GM19372 (cell line): Measurements from ENCODE around the gene ATP10B.

Experiments used
- ATAC-seq: cut with Tn5 transposase; IDR thresholded peaks from one replicate; pipeline ENCODE4 v1.9.1; 2021; ENCODE audit warnings: mild to moderate bottlenecking, low read depth, moderate library complexity; ENCODE audit not compliant: unreplicated experiment

The ATP10B gene

DNA sequence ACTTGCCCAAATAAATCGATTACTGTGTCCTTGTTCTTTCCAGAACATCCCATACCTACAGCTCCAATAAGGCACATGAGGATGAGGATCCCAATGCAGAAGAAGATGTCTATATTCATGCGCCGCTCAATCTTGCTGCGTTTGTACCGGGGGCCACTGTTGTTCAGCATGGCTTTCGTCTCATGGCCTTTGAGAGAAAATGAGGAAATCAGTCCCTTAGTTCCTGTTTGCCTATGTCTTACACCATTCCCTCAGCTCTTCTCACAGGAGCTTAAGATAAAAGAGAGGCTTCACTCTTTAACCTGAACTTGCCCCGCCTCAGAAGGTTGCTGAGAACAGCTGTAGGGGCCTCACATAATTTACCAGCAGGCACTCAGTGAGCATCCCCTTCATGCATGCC lies 211.6 kb downstream of the ATP10B start:
- ATAC-seq: no peak

DNA sequence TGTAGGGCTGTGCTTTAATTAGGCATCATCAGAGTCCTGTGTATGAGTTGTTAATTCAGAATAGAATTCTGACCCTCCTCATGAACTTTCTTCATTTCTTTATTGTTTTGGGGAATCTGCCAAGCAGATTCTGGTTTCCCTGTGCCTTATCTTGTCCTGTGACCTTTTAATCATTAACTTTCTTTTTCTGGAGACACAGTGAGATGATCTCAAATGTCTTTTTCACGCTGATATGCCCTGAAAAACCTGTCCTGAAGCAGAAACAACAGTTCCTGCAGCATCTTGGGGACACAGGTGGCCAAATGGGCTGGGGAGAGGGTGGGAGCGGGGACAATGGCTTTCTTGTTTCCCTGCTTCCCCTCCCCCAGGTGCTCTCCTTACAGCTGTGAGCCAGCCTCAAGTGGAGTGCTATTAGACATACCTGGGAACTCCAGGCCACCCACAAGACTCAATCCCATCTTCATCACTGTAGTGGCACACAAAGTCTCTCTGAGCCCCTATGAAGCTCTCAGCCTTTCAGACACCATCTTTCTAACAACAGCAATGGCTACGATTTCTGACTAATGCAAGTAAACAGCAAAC lies 213.8 kb downstream of the ATP10B start:
- ATAC-seq: no peak

DNA sequence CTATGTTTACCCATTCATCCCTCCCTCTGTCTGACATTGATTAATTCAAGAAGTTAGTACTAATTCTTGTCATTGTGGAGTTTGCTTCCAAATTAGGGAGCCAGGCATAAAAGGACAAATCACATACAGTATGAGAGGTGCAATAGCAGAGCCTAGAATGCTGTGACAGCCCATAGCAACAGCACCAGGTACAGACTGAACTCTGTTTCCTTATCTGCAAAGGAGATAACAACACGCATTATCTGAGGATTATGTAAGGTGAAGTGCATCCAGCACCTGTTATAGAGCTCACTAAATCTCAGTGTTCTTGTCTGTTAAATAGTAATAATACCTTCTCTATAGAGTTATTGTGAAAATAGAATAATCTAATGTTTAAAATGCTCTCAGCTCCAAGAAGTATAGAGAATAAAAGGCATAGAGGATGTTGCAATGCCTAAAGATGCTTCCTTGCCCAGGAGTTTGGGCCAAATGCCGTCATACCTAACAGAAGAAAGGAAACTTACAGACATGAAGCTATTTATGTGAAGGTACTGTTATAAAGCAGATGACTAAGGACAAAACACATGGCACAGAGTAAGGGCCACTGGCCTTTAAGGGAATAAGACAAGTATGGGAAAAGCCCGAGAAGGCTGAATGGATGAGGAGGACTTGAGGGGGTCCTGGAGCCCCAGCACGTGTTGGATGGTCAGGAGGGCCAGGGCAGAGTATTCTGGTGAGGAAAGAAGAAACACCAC lies 214.5 kb downstream of the ATP10B start:
- ATAC-seq: no peak

DNA sequence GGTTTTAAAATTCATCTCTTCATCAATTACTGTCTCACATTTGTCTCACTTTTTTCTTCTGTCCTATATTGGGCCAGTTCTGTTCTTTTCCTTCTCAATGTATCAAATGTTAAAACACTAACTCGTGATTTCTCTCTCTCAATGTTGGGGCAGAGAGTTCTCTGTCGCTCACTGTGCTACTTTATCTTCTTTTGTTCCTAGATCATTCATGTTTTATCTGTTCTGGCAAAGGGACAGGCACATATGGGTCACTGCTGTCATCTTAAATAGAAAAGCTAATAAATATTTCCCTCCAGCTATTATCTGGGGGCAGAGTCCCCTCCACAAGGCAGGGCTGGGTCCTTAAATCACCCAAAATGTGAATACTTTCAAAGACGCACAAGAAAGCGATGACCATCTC lies 216.3 kb downstream of the ATP10B start:
- ATAC-seq: no peak

DNA sequence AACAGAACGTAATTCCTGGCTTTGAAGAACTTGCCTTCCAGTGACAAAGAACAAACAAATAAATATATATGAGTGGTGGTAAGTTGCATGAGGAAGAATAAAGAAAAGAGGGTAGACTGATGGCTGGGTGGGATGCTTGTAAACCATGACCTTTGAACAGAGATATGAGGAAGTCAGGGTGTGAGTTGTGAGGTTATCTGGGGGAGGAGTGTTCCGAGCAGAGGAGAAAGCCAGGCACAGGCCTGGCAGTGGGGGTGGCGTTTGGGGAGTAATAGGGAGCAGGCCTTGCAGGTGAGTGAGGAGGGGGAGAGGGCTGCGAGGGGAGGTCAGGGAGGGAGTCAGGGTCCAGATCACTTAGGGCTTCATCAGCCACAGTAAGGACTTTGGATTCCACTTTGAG lies 217.0 kb downstream of the ATP10B start:
- no peak for ATAC-seq

DNA sequence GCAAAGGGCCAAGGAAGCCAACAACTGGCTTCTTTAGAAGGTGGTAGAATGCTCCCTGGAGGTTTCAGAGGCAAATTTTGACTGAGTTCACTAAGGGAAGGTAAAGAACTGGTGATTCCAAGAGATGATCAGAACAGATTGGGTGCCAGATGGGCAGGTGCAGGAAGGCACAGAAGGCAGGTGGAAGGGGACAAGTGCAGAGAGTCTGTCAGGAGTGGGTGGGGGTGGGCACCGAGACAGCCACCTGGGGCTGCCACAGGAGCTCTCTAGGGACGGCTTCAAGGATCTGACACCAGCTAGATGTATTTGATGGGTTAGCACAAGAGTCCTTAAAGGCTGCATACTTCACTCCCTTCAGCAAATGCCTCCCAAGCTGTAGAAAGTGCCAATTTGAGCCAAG lies 223.0 kb downstream of the ATP10B start:
- ATAC-seq: no peak

DNA sequence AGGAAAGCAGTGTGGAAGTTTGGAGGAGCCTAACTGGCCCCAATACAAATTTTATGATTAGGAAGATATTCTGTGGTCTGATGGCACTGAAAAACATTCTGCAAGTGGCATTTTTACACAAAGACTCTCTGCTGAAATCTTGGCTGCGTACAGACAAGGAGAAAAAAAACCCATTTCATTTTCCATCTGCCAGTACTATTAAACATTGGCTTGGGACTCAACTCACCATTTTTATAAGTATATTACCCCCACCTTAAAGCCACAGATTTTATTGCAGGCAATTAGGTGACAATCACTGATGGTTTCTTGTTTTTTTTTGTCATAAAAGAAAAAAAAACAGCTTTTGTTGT lies 223.4 kb downstream of the ATP10B start:
- ATAC-seq: no peak

DNA sequence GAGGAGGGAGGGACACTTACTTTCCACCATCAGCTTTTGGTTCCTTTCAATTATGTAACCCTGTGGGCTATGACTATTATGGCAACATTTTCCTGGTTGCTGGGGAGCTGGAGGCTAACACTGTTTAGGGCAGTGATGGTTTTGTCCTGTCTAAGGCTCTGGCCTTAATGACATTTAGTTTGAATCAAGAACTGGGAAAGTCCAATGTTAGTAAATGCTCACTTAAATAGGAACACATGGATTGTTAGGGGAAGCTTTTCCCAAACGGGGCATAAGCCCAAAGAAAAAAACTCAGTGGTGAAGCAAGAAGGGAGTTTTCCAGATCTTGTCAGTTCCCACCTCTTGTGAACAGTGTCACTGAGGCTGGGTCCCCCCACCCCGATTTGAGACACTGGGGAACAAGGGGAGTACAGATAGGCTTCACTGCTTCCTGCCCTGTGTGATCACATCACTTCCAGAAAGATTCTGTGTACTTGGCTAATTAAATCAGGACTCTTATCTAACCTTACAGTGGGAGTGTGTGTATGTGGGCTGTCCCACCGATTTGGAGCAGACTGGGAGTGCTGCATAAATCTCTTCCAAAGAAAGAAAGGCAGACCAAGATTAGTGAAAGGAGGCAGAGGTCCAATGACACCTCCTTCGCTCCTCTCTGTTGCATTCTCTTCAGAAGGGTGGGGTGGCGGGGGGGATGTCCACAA lies 223.9 kb downstream of the ATP10B start:
- ATAC-seq: no peak

DNA sequence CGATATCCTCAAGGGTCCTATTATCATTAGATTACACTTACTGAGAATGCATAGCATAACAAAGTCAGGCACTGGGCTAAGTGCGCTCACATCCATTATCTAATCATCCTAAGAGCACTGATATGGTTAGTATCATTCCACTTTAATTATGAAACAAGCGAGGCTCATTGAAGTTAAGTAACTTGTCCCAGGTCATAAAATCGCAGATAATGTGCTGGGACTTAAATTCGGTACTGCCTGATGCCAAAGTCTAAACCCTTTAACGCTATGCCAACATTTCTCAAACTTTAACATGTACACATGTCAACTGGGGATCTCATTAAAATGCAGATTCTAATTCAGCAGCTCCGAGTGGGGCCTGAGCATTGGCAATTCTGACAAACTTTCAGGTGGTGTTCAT lies 225.7 kb downstream of the ATP10B start:
- no peak for ATAC-seq

DNA sequence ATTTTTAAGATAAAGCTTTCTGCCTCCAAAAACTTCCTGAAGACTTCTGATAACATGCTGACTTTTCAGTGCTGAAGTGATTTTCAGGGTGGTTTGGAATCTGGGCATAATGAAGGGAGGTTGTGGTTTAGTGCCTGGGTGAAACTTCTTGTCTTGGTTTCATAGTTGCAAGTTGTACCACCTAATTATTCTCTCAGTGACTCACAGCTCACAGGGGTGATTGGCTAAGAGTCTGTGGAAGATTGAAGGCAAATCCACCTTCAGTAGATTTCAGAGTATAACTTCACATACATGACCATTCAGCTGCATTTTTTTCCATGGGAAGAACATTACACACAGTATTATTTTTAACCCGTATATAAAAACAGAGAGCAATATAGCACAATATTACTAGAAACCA lies 230.5 kb downstream of the ATP10B start:
- no peak for ATAC-seq

DNA sequence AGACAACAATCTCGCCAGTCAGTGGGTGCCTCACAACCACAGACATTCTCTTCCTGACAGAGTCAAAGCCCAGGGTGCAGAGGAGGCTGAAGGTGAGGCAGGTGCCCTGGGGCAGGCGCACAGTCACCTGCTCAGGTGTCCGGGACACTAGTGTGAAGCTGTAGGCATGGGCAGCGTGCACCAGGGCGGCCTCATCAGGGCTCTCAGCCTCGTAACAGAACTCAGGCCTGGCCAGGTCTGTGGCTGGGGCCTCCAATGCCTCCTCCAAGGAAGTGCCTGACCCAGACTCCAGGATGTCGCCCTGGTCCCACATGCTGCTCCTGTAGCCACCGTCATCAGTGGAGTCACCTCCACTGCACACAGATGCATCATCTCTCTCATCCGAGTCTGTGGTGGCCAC lies 231.6 kb downstream of the ATP10B start:
- ATAC-seq: no peak

DNA sequence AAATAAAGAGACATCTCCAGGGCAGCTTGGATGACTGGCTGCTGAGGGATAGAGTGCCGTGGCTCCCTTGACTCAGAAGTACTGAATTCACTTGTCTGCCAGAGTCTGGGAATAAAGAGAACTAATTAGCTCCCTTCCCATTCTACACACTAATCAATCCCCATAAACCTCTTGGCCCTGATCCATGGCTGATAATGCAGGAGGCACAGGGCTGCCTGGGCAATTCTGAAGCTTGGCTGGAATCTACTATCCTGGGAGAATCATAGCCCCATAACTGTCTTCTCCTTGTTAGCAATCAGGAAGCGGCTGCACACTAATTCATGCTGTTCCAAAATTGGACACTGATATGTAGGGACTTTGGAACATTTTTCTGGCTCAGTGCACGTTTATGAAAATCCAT lies 232.6 kb downstream of the ATP10B start:
- ATAC-seq: no peak

DNA sequence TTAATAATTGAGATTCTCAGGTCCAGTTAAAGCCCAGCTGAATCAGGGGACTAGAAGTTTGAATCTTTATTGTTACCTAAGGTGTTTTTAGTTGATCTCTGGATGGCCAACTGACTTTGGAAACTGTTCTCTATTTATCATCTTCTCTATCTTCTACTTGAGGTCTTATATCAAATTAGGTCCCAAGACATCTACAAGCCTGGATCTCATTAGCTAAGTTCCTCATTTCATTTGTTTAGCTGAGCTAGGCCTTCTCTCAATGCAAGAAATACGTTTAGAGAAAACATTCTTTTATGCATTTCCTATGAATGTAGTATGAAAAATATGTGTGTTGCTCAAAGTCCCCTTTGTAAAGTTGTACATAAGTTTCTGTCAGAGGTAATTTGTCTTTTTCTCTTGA lies 233.7 kb downstream of the ATP10B start:
- no peak for ATAC-seq

DNA sequence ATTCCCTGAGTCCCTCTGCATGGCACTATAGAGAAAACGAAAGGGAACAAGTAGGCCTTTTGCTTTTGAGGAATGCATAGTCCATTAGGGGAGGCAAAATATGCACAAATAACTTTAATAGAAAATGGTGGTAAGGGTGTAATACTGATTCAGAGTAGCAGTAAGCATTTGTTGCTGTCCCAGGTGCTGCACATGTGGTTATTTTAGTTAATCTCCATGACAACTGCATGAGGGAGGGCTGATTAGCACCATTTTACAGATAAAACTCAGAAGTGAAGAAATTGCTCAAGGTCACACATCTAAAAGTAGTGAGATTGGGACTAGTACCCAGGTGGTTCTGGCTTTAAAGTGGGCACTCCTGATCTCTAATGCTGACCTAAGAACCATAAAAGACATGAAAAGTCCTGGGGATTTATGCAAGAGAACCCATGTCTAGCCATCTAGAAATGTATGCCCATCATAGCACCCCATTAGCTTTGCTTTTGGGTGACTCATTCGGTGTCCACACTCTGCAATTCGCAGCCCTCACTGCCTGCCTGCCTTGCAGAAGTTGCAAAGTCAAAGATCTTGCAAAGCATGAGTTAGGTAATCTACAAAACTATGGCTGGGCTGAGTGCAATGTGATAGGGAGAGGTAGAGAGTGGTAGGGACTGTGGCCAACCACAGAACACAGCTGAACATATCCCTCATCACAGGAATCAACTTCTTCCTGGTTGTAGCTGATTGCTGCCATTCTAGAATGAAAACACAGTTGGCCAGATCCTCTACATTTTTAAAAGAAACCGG lies 235.1 kb downstream of the ATP10B start:
- no peak for ATAC-seq

DNA sequence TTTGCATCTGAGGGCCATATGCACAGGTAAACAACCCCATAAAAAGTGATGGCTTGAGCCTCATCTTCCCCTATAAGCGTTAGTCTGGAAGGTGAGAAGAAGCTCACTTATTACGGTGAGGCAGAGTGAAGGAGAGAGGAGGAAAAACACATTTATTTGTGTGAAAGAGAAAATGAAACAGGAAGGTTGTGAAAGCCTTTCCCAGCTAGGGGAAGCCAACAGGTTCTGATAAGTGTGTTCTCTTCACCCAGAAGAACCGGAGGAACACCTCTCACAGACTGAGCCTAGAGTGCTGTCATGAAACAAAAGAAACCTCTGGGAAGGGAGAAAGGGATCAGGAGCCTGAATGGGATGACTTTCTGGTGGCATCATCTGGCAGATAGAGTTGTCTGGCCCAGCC lies 237.9 kb downstream of the ATP10B start:
- no peak for ATAC-seq

DNA sequence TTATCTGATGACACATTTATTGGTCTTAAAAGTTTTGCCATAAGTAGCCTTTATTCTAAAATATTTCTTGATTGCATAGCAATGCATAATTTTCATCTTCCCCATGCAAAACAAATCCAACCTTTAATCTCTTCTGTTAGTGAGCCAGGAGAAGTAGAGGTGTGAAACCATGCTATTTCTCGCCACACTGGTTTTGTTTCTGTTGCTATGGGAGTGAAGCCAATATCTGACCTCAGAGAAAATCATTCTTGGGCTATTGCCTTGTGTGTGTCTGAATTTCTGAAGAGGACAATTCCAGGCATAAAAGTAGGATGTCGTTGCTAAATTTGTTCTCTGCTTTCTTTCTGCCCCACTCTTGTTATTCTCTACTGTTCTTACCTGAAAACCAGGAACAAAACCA lies 246.7 kb downstream of the ATP10B start:
- no peak for ATAC-seq

DNA sequence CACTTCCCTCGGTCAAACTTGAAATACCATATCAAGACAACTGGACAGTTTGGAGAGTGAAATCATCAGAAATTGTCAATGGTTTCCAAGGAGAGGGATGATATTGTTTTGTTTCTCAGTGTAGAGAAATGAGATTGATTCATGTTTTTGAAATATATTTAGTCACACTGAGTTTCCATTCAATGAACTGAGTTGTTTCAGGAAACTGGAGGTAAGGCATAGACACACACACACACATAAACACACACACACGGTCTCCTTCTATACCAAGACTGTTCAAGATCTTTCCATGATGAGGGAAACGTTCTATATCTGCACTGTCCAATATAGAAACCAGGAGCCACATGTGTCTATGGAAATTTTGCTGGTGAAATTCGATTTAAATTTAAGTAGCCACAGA lies 247.5 kb downstream of the ATP10B start:
- no peak for ATAC-seq

DNA sequence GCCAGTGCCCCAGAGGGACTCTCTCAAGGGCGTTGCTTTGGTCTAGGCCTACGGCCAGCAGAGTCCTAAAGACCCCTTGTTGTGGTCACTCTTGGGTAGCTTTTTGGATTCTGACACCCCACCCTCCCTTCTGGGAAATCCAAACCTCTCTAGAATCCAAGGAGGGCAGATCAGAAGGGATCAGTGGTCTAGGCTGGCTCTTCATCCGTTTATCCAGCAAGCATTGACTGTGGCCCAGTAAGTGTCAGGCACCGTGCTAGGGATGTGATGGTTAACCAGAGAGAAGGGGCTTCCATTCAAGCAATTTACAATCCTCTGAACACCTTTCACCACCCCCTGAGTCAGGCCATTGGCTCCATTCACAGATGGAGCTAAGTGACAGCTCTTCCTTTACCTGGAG lies 249.3 kb downstream of the ATP10B start:
- no peak for ATAC-seq

DNA sequence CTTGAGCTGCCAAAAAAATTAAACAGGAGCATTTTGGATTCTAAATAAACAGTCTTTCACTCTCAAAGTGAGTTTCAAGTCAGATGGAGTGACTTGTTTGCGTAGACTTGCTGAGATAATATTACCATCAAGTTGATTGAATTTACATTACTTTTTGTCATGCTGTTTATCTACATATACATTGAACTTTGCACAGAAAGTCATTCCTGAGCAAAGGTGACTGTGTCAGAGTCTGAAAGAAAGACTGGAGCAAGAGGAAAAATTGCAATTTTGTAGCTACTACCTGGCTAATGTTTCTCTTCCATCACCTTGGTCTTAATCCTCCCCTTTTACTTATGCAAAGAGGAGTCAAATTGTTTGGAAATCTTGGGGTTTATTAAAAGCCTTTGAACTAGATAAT lies 251.0 kb downstream of the ATP10B start:
- no peak for ATAC-seq

DNA sequence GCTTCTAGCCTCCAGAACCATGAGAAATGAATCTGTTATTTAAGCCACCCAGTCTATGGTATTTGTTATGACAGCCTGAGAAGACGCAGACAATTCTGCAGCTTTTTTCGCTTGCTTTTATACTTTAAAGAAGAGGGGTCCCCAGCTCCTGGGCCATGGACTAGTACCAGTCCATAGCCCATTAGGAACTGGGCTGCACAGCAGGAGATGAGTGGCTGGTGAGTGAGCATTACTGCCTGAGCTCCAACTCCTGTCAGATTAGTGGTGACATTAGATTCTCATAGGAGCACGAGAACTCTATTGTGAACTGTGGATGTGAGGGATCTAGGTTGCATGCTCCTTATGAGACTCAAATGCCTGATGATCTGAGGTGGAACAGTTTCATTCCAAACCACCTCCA lies 278.7 kb downstream of the ATP10B start:
- ATAC-seq: no peak

DNA sequence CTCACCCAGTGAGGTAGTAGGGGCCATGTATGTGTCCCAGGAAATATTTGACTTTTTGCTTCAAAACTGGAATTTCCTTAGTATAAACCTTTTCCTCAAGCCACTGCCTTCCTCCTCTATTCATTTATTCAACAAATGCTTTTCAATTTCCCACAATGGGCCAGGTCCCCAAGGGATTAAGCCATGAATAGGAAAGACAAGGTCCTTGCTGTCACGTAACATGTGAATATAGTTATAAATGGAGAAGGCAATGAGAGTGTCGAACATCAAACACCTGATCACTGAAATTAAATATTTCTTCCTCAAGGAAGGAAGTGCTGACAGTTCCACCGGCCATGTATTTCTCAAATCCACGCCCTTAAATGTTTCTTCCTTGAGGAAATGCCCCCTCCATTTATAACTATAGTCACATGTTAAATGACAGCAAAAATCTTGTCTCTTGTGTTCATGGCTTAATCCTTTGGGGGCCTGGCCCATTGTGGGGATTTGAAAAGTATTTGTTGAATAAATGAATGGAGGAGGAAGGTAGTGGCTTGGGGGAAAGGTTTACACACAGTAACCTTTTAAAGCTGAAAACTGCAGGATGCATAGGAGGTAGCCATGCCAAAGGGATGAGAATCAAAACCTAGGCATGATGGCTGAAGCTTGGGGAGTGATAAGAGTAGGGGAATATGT lies 284.8 kb downstream of the ATP10B start:
- no peak for ATAC-seq
